GM19240 (cell line): Measurements from ENCODE around the gene TRUB1.
"Not testable (repeated sequence)": the region's sequence is repeated elsewhere in the genome, so short reads cannot be mapped to it uniquely, and the experiment has no call there.

ENCODE experiments used
- DNase-seq: peaks from one replicate; pipeline ENCODE4 v3.0.0; 2011; ENCODE audit warnings: low spot score; ENCODE audit not compliant: insufficient read length

The TRUB1 gene

GRCh38 chr10:114923551-114923950, 14.4 kb upstream of the TRUB1 start:
- no peak for DNase-seq

- no peak for DNase-seq
Measured at GRCh38 chr10:114925587-114926586, 12.1 kb upstream of the TRUB1 start.

- DNase-seq: no peak
Measured at GRCh38 chr10:114928818-114929217, 9.2 kb upstream of the TRUB1 start.

GRCh38 chr10:114930320-114930719, 7.7 kb upstream of the TRUB1 start:
- DNase-seq: no peak

- no peak for DNase-seq
Measured at GRCh38 chr10:114931072-114931679, 6.8 kb upstream of the TRUB1 start.

GRCh38 chr10:114932225-114932624, 5.8 kb upstream of the TRUB1 start:
- no peak for DNase-seq

GRCh38 chr10:114932945-114933344, 5.0 kb upstream of the TRUB1 start:
- no peak for DNase-seq

GRCh38 chr10:114933588-114933987, 4.4 kb upstream of the TRUB1 start:
- DNase-seq: no peak

- DNase-seq: not testable (repeated sequence)
Measured at GRCh38 chr10:114933995-114934394, 4.0 kb upstream of the TRUB1 start.

GRCh38 chr10:114938856-114939193, 830 bp downstream of the TRUB1 start:
- DNase-seq: no peak

GRCh38 chr10:114940735-114941134, 2.7 kb downstream of the TRUB1 start:
- no peak for DNase-seq

GRCh38 chr10:114943000-114943399, 5.0 kb downstream of the TRUB1 start:
- no peak for DNase-seq

GRCh38 chr10:114953047-114953446, 15.1 kb downstream of the TRUB1 start:
- peak; percentile 15 for DNase-seq

- no peak for DNase-seq
Measured at GRCh38 chr10:114955984-114956383, 18.0 kb downstream of the TRUB1 start.

- no peak for DNase-seq
Measured at GRCh38 chr10:114956466-114956865, 18.5 kb downstream of the TRUB1 start.

- DNase-seq: no peak
Measured at GRCh38 chr10:114957122-114957521, 19.1 kb downstream of the TRUB1 start.

- DNase-seq: no peak
Measured at GRCh38 chr10:114957673-114958072, 19.7 kb downstream of the TRUB1 start.

GRCh38 chr10:114962441-114962840, 24.4 kb downstream of the TRUB1 start:
- no peak for DNase-seq

GRCh38 chr10:114963908-114964307, 25.9 kb downstream of the TRUB1 start:
- DNase-seq: no peak

- no peak for DNase-seq
Measured at GRCh38 chr10:114967071-114967470, 29.1 kb downstream of the TRUB1 start.

- no peak for DNase-seq
Measured at GRCh38 chr10:114970515-114970914, 32.5 kb downstream of the TRUB1 start.

GRCh38 chr10:114973306-114973705, 35.3 kb downstream of the TRUB1 start:
- DNase-seq: no peak

GRCh38 chr10:114973997-114974396, 36.0 kb downstream of the TRUB1 start:
- DNase-seq: no peak
